ENCODE measurements around the gene CD58. TPM values are rescaled to one million over a fixed set of nuclear protein-coding genes. Genes with fewer than 3 reads are reported as not detected.
A peak's percentile ranks its signal among the peaks of the same experiment; 100 is the strongest.
"Not testable (repeated sequence)": the region's sequence is repeated elsewhere in the genome, so short reads cannot be mapped to it uniquely, and the experiment has no call there.

Gene CD58
- total and polyA plus RNA-seq, 4 donors: 5.1 to 30.2 (median 10.8) TPM

- not testable (repeated sequence) for H3K9ac ChIP-seq (ENCODE audit: low read depth in 1 of 2, low read length in 2 of 2); H3K36me3 ChIP-seq (ENCODE audit: control insufficient read depth in 4 of 4, insufficient read depth in 3 of 4, low read depth in 1 of 4, low read length in 3 of 4); H3K9me3 ChIP-seq (ENCODE audit: control insufficient read depth in 4 of 4, low read length in 3 of 4); DNase-seq (ENCODE audit: low spot score); H3K4me3 ChIP-seq (ENCODE audit: low read depth in 1 of 3, low read length in 3 of 3); H3K27ac ChIP-seq (ENCODE audit: low read depth in 1 of 2, low read length in 2 of 2); H3K27me3 ChIP-seq (ENCODE audit: control insufficient read depth in 4 of 4, insufficient read depth in 4 of 4, low read length in 3 of 4)
- peak; percentile 52 to 66 for TF ChIP-seq HNF4A (conservative IDR thresholded peaks at IDR 0.05)
- TF ChIP-seq SP1 (IDR thresholded peaks at IDR 0.05): peak; percentile 45
- 40% methylated on average over 5 of the region's 5 CpGs for WGBS
- peaks cover 0 to 14% (median 7%) of the 10 kb centered on the region in 4 donors for H3K4me1 ChIP-seq (ENCODE audit: control insufficient read depth in 4 of 4, insufficient read depth in 4 of 4, low read length in 3 of 4)
These were observed 26.0 kb upstream of the CD58 start for GRCh38 chr1:116596742-116597307.

GRCh38 chr1:116595946-116596741, 25.3 kb upstream of the CD58 start:
- TF ChIP-seq RAD21 (IDR thresholded peaks at IDR 0.05): peak; percentile 50 to 66
- peak; percentile 31 for TF ChIP-seq CTCF (IDR thresholded peaks at IDR 0.05; ENCODE audit: low read depth, low read length, missing input control)
- H3K27ac ChIP-seq (ENCODE audit: low read depth in 1 of 2, low read length in 2 of 2); H3K9ac ChIP-seq (ENCODE audit: low read depth in 1 of 2, low read length in 2 of 2); H3K36me3 ChIP-seq (ENCODE audit: control insufficient read depth in 4 of 4, insufficient read depth in 3 of 4, low read depth in 1 of 4, low read length in 3 of 4); H3K27me3 ChIP-seq (ENCODE audit: control insufficient read depth in 4 of 4, insufficient read depth in 4 of 4, low read length in 3 of 4); H3K4me3 ChIP-seq (ENCODE audit: low read depth in 1 of 3, low read length in 3 of 3); DNase-seq (ENCODE audit: low spot score); H3K9me3 ChIP-seq (ENCODE audit: control insufficient read depth in 4 of 4, low read length in 3 of 4): not testable (repeated sequence)
- WGBS: 22% methylated on average over 8 of the region's 8 CpGs
- peaks cover 0 to 14% (median 7%) of the 10 kb centered on the region in 4 donors for H3K4me1 ChIP-seq (ENCODE audit: control insufficient read depth in 4 of 4, insufficient read depth in 4 of 4, low read length in 3 of 4)

GRCh38 chr1:116595065-116595840, 24.4 kb upstream of the CD58 start:
- H3K9me3 ChIP-seq (ENCODE audit: control insufficient read depth in 4 of 4, low read length in 3 of 4); H3K9ac ChIP-seq (ENCODE audit: low read depth in 1 of 2, low read length in 2 of 2); H3K36me3 ChIP-seq (ENCODE audit: control insufficient read depth in 4 of 4, insufficient read depth in 3 of 4, low read depth in 1 of 4, low read length in 3 of 4); H3K27me3 ChIP-seq (ENCODE audit: control insufficient read depth in 4 of 4, insufficient read depth in 4 of 4, low read length in 3 of 4); H3K27ac ChIP-seq (ENCODE audit: low read depth in 1 of 2, low read length in 2 of 2); DNase-seq (ENCODE audit: low spot score); H3K4me3 ChIP-seq (ENCODE audit: low read depth in 1 of 3, low read length in 3 of 3): not testable (repeated sequence)
- WGBS: 76% methylated on average over 4 of the region's 4 CpGs
- TF ChIP-seq RAD21 (IDR thresholded peaks at IDR 0.05) (peak in 1 of 2 donors; percentile 20), CTCF (IDR thresholded peaks at IDR 0.05; ENCODE audit: low read depth, low read length, missing input control) (peak; percentile 15)
- H3K4me1 ChIP-seq (ENCODE audit: control insufficient read depth in 4 of 4, insufficient read depth in 4 of 4, low read length in 3 of 4): peaks cover 0 to 14% (median 7%) of the 10 kb centered on the region in 4 donors

- not testable (repeated sequence) for H3K27ac ChIP-seq (ENCODE audit: low read depth in 1 of 2, low read length in 2 of 2); DNase-seq (ENCODE audit: low spot score); H3K9me3 ChIP-seq (ENCODE audit: control insufficient read depth in 4 of 4, low read length in 3 of 4); H3K9ac ChIP-seq (ENCODE audit: low read depth in 1 of 2, low read length in 2 of 2); H3K27me3 ChIP-seq (ENCODE audit: control insufficient read depth in 4 of 4, insufficient read depth in 4 of 4, low read length in 3 of 4); H3K4me3 ChIP-seq (ENCODE audit: low read depth in 1 of 3, low read length in 3 of 3); H3K36me3 ChIP-seq (ENCODE audit: control insufficient read depth in 4 of 4, insufficient read depth in 3 of 4, low read depth in 1 of 4, low read length in 3 of 4)
- H3K4me1 ChIP-seq (ENCODE audit: control insufficient read depth in 4 of 4, insufficient read depth in 4 of 4, low read length in 3 of 4): peaks cover 0 to 14% (median 7%) of the 10 kb centered on the region in 4 donors
- WGBS: 95% methylated on average over 3 of the region's 3 CpGs
These were observed 23.2 kb upstream of the CD58 start for GRCh38 chr1:116593977-116594376.

- not testable (repeated sequence) for H3K9me3 ChIP-seq (ENCODE audit: control insufficient read depth in 4 of 4, low read length in 3 of 4); H3K4me3 ChIP-seq (ENCODE audit: low read depth in 1 of 3, low read length in 3 of 3); H3K9ac ChIP-seq (ENCODE audit: low read depth in 1 of 2, low read length in 2 of 2); DNase-seq (ENCODE audit: low spot score); H3K36me3 ChIP-seq (ENCODE audit: control insufficient read depth in 4 of 4, insufficient read depth in 3 of 4, low read depth in 1 of 4, low read length in 3 of 4); H3K27ac ChIP-seq (ENCODE audit: low read depth in 1 of 2, low read length in 2 of 2); H3K27me3 ChIP-seq (ENCODE audit: control insufficient read depth in 4 of 4, insufficient read depth in 4 of 4, low read length in 3 of 4)
- 96% methylated on average over 5 of the region's 5 CpGs for WGBS
- H3K4me1 ChIP-seq (ENCODE audit: control insufficient read depth in 4 of 4, insufficient read depth in 4 of 4, low read length in 3 of 4): peaks cover 0 to 14% (median 7%) of the 10 kb centered on the region in 4 donors
These were observed 22.6 kb upstream of the CD58 start for GRCh38 chr1:116593401-116593800.

GRCh38 chr1:116591951-116592605, 21.3 kb upstream of the CD58 start:
- H3K4me1 ChIP-seq (ENCODE audit: control insufficient read depth in 4 of 4, insufficient read depth in 4 of 4, low read length in 3 of 4): peaks cover 0 to 14% (median 5%) of the 10 kb centered on the region in 4 donors
- not testable (repeated sequence) for H3K9me3 ChIP-seq (ENCODE audit: control insufficient read depth in 4 of 4, low read length in 3 of 4); DNase-seq (ENCODE audit: low spot score); H3K27me3 ChIP-seq (ENCODE audit: control insufficient read depth in 4 of 4, insufficient read depth in 4 of 4, low read length in 3 of 4); H3K9ac ChIP-seq (ENCODE audit: low read depth in 1 of 2, low read length in 2 of 2); H3K36me3 ChIP-seq (ENCODE audit: control insufficient read depth in 4 of 4, insufficient read depth in 3 of 4, low read depth in 1 of 4, low read length in 3 of 4); H3K27ac ChIP-seq (ENCODE audit: low read depth in 1 of 2, low read length in 2 of 2); H3K4me3 ChIP-seq (ENCODE audit: low read depth in 1 of 3, low read length in 3 of 3)
- 87% methylated on average over 7 of the region's 7 CpGs for WGBS
